Ovary (tissue), 9 donors: Measurements from ENCODE around the gene TOGARAM2. TPM values are rescaled to one million over a fixed set of nuclear protein-coding genes. Genes with fewer than 3 reads are reported as not detected.

Experiments used
- DNase-seq, 5 donors: peaks; one replicate each; pipeline ENCODE4 v3.0.0-alpha.2; 2019 to 2020
- H3K27ac ChIP-seq, 2 donors: fragments of 200-600 bp; one replicate each; pipeline versions ENCODE4 v1.5.1 to v1.8.0; 2019 to 2022
- H3K27me3 ChIP-seq: fragments of 200-600 bp; one replicate; pipeline ENCODE4 v1.8.0; 2022
- H3K36me3 ChIP-seq: fragments of 200-600 bp; sonication (generic); one replicate; pipeline ENCODE4 v1.5.1; 2019
- H3K4me1 ChIP-seq: one replicate; pipeline ENCODE4 v1.8.1; 2013; ENCODE audit warnings: mild to moderate bottlenecking, moderate library complexity; ENCODE audit not compliant: insufficient read depth
- H3K4me3 ChIP-seq: fragments of 200-600 bp; sonication (generic); one replicate; pipeline ENCODE4 v1.5.1; 2017
- H3K9me3 ChIP-seq, 2 donors: fragments of 200-600 bp in 1 of 2; sonication (generic) in 1 of 2; one replicate each; pipeline versions ENCODE4 v1.5.1 to v1.8.1; 2013 to 2019; ENCODE audit warnings: mild to moderate bottlenecking in 1 of 2, moderate library complexity in 1 of 2
- CTCF ChIP-seq, 3 donors: fragments of 450-650 bp in 2 of 3; fragments of 200-600 bp in 1 of 3; IDR thresholded peaks; one replicate each; pipeline versions ENCODE4 v1.5.1 to v1.8.0; 2016 to 2022; ENCODE audit warnings: antibody characterized with exemption in 3 of 3, mild to moderate bottlenecking in 1 of 3
- EP300 ChIP-seq: sonication (generic); formaldehyde crosslinking; IDR thresholded peaks from one replicate; pipeline ENCODE4 v1.6.1; 2017; ENCODE audit warnings: antibody characterized with exemption
- POLR2A ChIP-seq: fragments of 450-650 bp; IDR thresholded peaks from one replicate; pipeline ENCODE4 v1.6.1; 2017; ENCODE audit warnings: antibody characterized with exemption, mild to moderate bottlenecking, moderate library complexity
- WGBS, 3 donors: extraction: QIAGEN DNeasy Blood & Tissue Kit in 1 of 3; methylation state at CpG; one replicate each; pipeline versions ENCODE4 v1.1.5 to v1.1.7; 2013 to 2017; 5-methylcytosine and 5-hydroxymethylcytosine counted together
- intact Hi-C, 4 donors: fragments of 100-400 bp; cut with DNase I; formaldehyde crosslinking; loops; one replicate each; pipeline versions ENCODE4 v1.11.0 to v1.15.1; 2022 to 2023
- polyA plus RNA-seq, 2 donors: library from polyadenylated mRNA; stranded (reverse); fragments of 200-250 nt in 1 of 2; fragments of 350-450 nt in 1 of 2; fragmentation: Illumina TruSeq in 1 of 2; extraction: RNeasy Lipid Tissue Mini Kit (QIAGEN cat#74804) in 1 of 2; gene quantifications; one replicate each; pipeline ENCODE4 v1.2.3, GENCODE V29; 2013 to 2014
- total RNA-seq, 7 donors: library from RNA; depleted of rRNA in 2 of 7; stranded (reverse); fragments of >200 nt in 2 of 7; fragmentation: NEBNext Ultra II Directional in 3 of 7; extraction: Animal tissue kit (Norgen Biotek cat#: 25700) in 3 of 7; gene quantifications; one replicate each; pipeline versions ENCODE4 v1.1.0 to v1.2.4, GENCODE V29; 2016 to 2023
- donor health status: DM: no; HTN: no; CAD: no; lungs with moderate emphysema.
- donor health status: DM: no; HTN: no; CAD: no.
- donor health status: Bipolar disorder and iron deficiency.
- donor health status: DM: yes; HTN: yes; CAD: no.
- donor health status: DM: no; HTN: no; CAD: no.
- donor health status: DM: yes; HTN: yes; CAD: no.

TOGARAM2 gene
- total and polyA plus RNA-seq, 9 donors, result 0.33 to 21.1 (median 1.7) TPM

GRCh38 chr2:29068513-29068912, 87.4 kb downstream of the TOGARAM2 start:
- TF ChIP-seq CTCF (IDR thresholded peaks at IDR 0.05), result no peak
- TF ChIP-seq EP300, result no peak
- no peak for TF ChIP-seq POLR2A
- intact Hi-C loops, result loop anchor here in 1 of 4 donors (5.0 kb wide), 1 partner anchor 44 kb away; no protein-coding TSS in a partner anchor
- no peak for DNase-seq
- Histone ChIP-seq H3K4me3 (no peak overlapping the region), H3K27me3 (no peaks in the 10 kb centered on the region), H3K9me3 (no peaks in the 10 kb centered on the region), H3K36me3 (no peaks in the 10 kb centered on the region), H3K4me1 (peaks cover 18% of the 10 kb centered on the region), H3K27ac (no peak overlapping the region)
- 59 to 85% (median 74%) methylated on average over 7 of the region's 7 CpGs for WGBS, 3 donors

- WGBS, 3 donors, result 17 to 27% (median 23%) methylated on average over 12 of the region's 12 CpGs
These were observed 89.4 kb downstream of the TOGARAM2 start for GRCh38 chr2:29070526-29070925.

DNA sequence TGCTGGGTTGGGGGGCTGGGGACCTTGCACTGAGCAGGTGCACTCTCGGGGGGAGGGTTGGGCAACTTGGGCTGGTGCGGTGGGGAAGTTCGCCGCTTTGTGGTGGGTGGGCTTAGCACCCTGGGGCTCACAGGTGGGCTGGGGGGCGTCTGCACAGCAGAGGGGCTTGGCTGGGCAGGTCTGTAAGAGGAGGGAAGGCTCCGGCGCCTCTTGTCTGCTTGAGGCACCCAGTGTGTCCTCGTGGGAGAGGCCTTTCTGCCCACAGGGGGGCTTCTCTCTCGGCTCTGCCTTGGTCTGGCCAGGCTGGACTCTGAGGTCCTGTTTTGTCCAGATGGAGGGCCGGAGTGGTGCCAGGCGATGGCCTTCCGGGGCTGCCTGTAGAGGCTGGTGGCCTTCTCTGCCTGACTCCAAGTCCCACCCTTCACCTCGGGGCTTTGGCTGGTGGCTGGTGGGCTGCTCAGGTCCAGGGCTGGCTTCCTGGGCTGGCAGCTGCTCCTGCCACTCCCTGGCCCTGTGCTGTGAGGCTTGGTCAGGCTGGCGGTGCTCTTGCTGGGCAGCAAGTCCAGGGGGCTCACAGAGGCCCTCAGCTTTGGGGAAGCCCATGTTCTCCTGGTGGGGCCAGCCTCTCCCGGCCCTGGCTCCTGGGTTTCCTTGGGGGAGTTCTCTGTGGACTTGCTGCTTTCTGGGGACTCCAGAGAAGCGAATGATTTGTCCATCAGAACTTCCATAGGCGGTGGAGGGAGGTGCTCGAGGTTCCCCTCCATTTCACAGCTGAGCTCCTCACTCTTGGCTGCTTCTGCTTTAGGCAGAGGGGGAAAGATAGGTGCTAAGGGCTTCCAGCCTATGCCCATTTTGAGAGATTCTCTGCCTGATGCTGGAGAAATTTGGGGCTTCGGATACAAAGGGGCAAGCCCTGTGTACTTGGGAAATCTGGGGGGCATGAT, 90.2 kb downstream of the TOGARAM2 start:
- Histone ChIP-seq H3K4me1 (peaks cover 4% of the 10 kb centered on the region), H3K27ac (peak overlapping the region in 1 of 2 donors; percentile 44), H3K36me3 (no peaks in the 10 kb centered on the region), H3K4me3 (no peak overlapping the region), H3K9me3 (no peaks in the 10 kb centered on the region), H3K27me3 (no peaks in the 10 kb centered on the region)
- WGBS, 3 donors, result 74 to 86% (median 77%) methylated on average over 17 to 19 of the region's 19 CpGs
- no peak for TF ChIP-seq POLR2A
- DNase-seq, result no peak
- intact Hi-C loops, result loop anchor here in 1 of 4 donors (2.0 kb wide), 1 partner anchor 61 kb away; no protein-coding TSS in a partner anchor

More at GRCh38 chr2:29070526-29070925, 89.4 kb downstream of the TOGARAM2 start:
- no peak for DNase-seq
- Histone ChIP-seq H3K27ac (peak overlapping the region; percentile 21 to 55), H3K36me3 (no peaks in the 10 kb centered on the region), H3K9me3 (no peaks in the 10 kb centered on the region), H3K27me3 (no peaks in the 10 kb centered on the region), H3K4me3 (no peak overlapping the region), H3K4me1 (peaks cover 5% of the 10 kb centered on the region)
- TF ChIP-seq CTCF (IDR thresholded peaks at IDR 0.05), result no peak
- TF ChIP-seq POLR2A, result no peak
- TF ChIP-seq EP300, result no peak
- intact Hi-C loops, result loop anchor here in 1 of 4 donors (2.0 kb wide), 1 partner anchor 60 kb away; no protein-coding TSS in a partner anchor

GRCh38 chr2:29072251-29072650, 91.2 kb downstream of the TOGARAM2 start:
- no peak for DNase-seq
- no peak overlapping the region for H3K27ac ChIP-seq
- no peak overlapping the region for H3K4me3 ChIP-seq
- intact Hi-C loops, result no loop called here
- H3K9me3 ChIP-seq, result no peaks in the 10 kb centered on the region
- peaks cover 4% of the 10 kb centered on the region for H3K4me1 ChIP-seq
- H3K36me3 ChIP-seq, result no peaks in the 10 kb centered on the region
- no peaks in the 10 kb centered on the region for H3K27me3 ChIP-seq
- WGBS, 3 donors, result 83 to 94% (median 88%) methylated on average over 8 of the region's 8 CpGs
- TF ChIP-seq CTCF (IDR thresholded peaks at IDR 0.05) (no peak), EP300 (no peak), POLR2A (no peak)
